PFSK-1 (cell line): Measurements from ENCODE around the gene FSD2.

Experiments used
- FOXP2 ChIP-seq: optimal IDR thresholded peaks from 2 replicates; pipeline ENCODE3; 2011; ENCODE audit warnings: borderline replicate concordance, control low read depth, inconsistent platforms; ENCODE audit not compliant: insufficient read depth; ENCODE audit errors: extremely low read length, extremely low read depth
- POLR2AphosphoS5 ChIP-seq: IDR thresholded peaks from 2 replicates; pipeline ENCODE4 v1.6.1; 2012; ENCODE audit warnings: low read depth, mild to moderate bottlenecking, control low read depth, low read length, moderate library complexity
- SIN3A ChIP-seq: IDR thresholded peaks from 2 replicates; pipeline ENCODE4 v1.6.1; 2012; ENCODE audit warnings: mild to moderate bottlenecking, low read length, moderate library complexity, borderline replicate concordance; ENCODE audit not compliant: insufficient read depth
- TAF1 ChIP-seq: IDR thresholded peaks from 2 replicates; pipeline ENCODE4 v1.6.1; 2012; ENCODE audit warnings: low read length, control low read depth, borderline replicate concordance; ENCODE audit not compliant: insufficient read depth
- TF ChIP-seq, protein P1 (sequence below), 2 experiments: IDR thresholded peaks; 2 replicates each; pipeline versions ENCODE4 v1.6.1 to v1.8.0; 2011 to 2012; ENCODE audit warnings: low read depth in 2 of 2, low read length in 2 of 2, control low read depth in 1 of 2, inconsistent platforms in 1 of 2, mild to moderate bottlenecking in 1 of 2, moderate library complexity in 1 of 2; ENCODE audit not compliant: insufficient read depth in 1 of 2

FSD2 gene

DNA sequence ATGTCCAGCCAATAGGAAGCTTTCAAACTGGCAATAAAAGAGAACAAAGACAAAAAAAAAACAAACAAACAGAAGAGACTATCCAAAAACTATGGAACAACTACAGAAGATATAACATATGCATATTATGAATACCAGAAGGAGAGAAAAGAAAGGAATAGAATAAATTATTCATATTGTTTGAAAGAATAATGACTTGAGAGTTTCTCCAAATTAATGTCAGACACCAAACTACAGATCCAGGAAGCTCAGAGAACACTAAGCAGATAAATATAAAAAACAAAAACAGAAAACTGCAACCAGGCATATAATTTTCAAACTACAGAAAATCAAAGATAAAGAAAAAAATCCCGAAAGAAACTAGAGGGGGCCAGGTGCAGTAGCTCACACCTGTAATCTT, 62.1 kb downstream of the FSD2 start:
- TF ChIP-seq SIN3A (no peak), FOXP2 (no peak), TAF1 (no peak), POLR2AphosphoS5 (no peak)
- TF ChIP-seq, protein P1, sequence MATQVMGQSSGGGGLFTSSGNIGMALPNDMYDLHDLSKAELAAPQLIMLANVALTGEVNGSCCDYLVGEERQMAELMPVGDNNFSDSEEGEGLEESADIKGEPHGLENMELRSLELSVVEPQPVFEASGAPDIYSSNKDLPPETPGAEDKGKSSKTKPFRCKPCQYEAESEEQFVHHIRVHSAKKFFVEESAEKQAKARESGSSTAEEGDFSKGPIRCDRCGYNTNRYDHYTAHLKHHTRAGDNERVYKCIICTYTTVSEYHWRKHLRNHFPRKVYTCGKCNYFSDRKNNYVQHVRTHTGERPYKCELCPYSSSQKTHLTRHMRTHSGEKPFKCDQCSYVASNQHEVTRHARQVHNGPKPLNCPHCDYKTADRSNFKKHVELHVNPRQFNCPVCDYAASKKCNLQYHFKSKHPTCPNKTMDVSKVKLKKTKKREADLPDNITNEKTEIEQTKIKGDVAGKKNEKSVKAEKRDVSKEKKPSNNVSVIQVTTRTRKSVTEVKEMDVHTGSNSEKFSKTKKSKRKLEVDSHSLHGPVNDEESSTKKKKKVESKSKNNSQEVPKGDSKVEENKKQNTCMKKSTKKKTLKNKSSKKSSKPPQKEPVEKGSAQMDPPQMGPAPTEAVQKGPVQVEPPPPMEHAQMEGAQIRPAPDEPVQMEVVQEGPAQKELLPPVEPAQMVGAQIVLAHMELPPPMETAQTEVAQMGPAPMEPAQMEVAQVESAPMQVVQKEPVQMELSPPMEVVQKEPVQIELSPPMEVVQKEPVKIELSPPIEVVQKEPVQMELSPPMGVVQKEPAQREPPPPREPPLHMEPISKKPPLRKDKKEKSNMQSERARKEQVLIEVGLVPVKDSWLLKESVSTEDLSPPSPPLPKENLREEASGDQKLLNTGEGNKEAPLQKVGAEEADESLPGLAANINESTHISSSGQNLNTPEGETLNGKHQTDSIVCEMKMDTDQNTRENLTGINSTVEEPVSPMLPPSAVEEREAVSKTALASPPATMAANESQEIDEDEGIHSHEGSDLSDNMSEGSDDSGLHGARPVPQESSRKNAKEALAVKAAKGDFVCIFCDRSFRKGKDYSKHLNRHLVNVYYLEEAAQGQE (IDR thresholded peaks at IDR 0.05; ENCODE audit: insufficient read depth in 1 of 2, low read depth in 2 of 2, low read length in 2 of 2), result no peak

- TF ChIP-seq, protein P1 (IDR thresholded peaks at IDR 0.05; ENCODE audit: insufficient read depth in 1 of 2, low read depth in 2 of 2, low read length in 2 of 2), result no peak
- TF ChIP-seq TAF1, result no peak
- TF ChIP-seq POLR2AphosphoS5, result no peak
- no peak for TF ChIP-seq FOXP2
- no peak for TF ChIP-seq SIN3A
These were observed 63.7 kb downstream of the FSD2 start for GRCh38 chr15:82742134-82742533.

DNA sequence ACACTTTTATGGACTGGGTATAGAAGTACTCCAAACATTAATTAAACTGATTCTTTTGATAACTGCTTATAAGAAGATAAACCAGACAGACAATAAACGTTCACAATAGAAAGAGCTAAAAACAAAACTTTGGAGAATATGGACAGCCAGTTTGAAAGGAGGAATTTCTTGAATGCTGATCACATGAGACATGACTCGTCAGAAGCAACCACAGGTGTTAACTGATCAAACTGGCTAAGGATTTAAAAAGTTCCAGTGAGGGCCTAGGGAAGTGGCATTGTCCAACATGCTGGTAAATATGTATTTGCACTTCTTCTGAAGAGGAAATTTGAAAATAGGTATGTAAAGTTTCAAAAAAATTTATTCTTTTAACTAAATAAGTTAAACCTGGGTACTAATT, 66.8 kb downstream of the FSD2 start:
- TF ChIP-seq, protein P1 (IDR thresholded peaks at IDR 0.05; ENCODE audit: insufficient read depth in 1 of 2, low read depth in 2 of 2, low read length in 2 of 2), result no peak
- TF ChIP-seq FOXP2, result no peak
- TF ChIP-seq SIN3A, result no peak
- no peak for TF ChIP-seq TAF1
- TF ChIP-seq POLR2AphosphoS5, result no peak

DNA sequence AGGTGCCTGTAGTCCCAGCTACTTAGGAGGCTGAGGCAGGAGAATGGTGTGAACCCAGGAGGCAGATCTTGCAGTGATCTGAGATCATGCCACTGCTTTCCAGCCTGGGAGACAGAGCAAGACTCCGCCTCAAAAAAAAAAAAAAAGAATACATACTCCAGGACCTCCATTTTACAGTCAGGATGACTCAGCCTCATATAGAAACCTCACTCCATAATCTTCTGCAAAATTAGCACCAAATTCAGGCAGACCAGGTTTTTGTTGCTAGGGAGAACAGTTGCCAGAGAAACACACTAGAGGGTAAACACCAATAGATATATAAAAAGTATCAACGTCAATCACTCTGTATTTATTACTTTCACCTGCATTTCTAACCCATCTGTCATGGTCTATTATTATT, 67.9 kb downstream of the FSD2 start:
- TF ChIP-seq, protein P1 (IDR thresholded peaks at IDR 0.05; ENCODE audit: insufficient read depth in 1 of 2, low read depth in 2 of 2, low read length in 2 of 2), result no peak
- no peak for TF ChIP-seq TAF1
- TF ChIP-seq POLR2AphosphoS5, result no peak
- TF ChIP-seq FOXP2, result no peak
- TF ChIP-seq SIN3A, result no peak

- no peak for TF ChIP-seq SIN3A
- TF ChIP-seq, protein P1 (IDR thresholded peaks at IDR 0.05; ENCODE audit: insufficient read depth in 1 of 2, low read depth in 2 of 2, low read length in 2 of 2), result no peak
- TF ChIP-seq FOXP2, result no peak
- TF ChIP-seq TAF1, result no peak
- no peak for TF ChIP-seq POLR2AphosphoS5
These were observed 74.3 kb downstream of the FSD2 start for GRCh38 chr15:82731527-82731926.
